Measurements from ENCODE around the gene MACROD2. TPM values are rescaled to one million over a fixed set of nuclear protein-coding genes. Genes with fewer than 3 reads are reported as not detected.

The MACROD2 gene
- total RNA-seq, 1 experiment from 2014 or later: 3.7 TPM

- Histone ChIP-seq H4K20me1 (ENCODE audit: insufficient read depth) (no peaks in the 10 kb centered on the region), H3K27me3 (ENCODE audit: insufficient read depth, low read length) (no peaks in the 10 kb centered on the region), H3K9me3 (ENCODE audit: control insufficient read depth in 1 of 2, insufficient read depth in 1 of 2, low read depth in 1 of 2, low read length in 2 of 2) (no peaks in the 10 kb centered on the region), H3K36me3 (ENCODE audit: control insufficient read depth in 1 of 2, insufficient read depth in 2 of 2, low read length in 2 of 2) (no peaks in the 10 kb centered on the region), H2AFZ (ENCODE audit: low read depth, low read length, poor library complexity, severe bottlenecking) (no peak overlapping the region), H3K27ac (ENCODE audit: low read depth, low read length) (no peak overlapping the region), H3K9me2 (ENCODE audit: insufficient read depth) (no peaks in the 10 kb centered on the region), H3K4me2 (ENCODE audit: low read length) (peak overlapping the region; percentile 33), H3K9ac (ENCODE audit: low read length) (no peak overlapping the region), H3K4me3 (replicated peaks in 1 of 2; ENCODE audit: low read depth in 1 of 2, low read length in 2 of 2) (no peak overlapping the region), H3K4me1 (ENCODE audit: control insufficient read depth in 1 of 2, insufficient read depth in 2 of 2, low read length in 2 of 2) (peaks cover 0 to 17% of the 10 kb centered on the region in 2 experiments; a peak in 2 of 4 replicates), H3K79me2 (ENCODE audit: insufficient read depth, low read length) (no peaks in the 10 kb centered on the region)
- DNase-seq (ENCODE audit: low read depth, low spot score) (peak; percentile 26), ATAC-seq (peak; percentile 63; the same call in 1 of the 2 replicates)
- ChIA-PET CTCF (no interaction called here), RAD21 (ENCODE audit: low non-redundant PET in 1 of 2, low total read pairs in 2 of 2, uncharacterized antibody in 2 of 2, unreplicated experiment in 2 of 2) (no interaction called here), POLR2A (no interaction called here)
- intact Hi-C loops (cut with micrococcal nuclease): no loop called here
- BruUV-seq (replicated peaks): no TSS peak
- TF ChIP-seq CTCF (IDR thresholded peaks at IDR 0.05 in 2 of 3, conservative IDR thresholded peaks at IDR 0.05 in 1 of 3; ENCODE audit: borderline replicate concordance in 1 of 3, insufficient read depth in 1 of 3, low read depth in 2 of 3, low read length in 2 of 3): no peak
- TF ChIP-seq ELF1 (IDR thresholded peaks at IDR 0.05; ENCODE audit: borderline replicate concordance, low read depth): no peak
- TF ChIP-seq ATF3 (IDR thresholded peaks at IDR 0.05): no peak
- TF ChIP-seq RAD21 (IDR thresholded peaks at IDR 0.05; ENCODE audit: low read depth): peak; percentile 3; the same call in 1 of the 2 replicates
- TF ChIP-seq SRF (IDR thresholded peaks at IDR 0.05; ENCODE audit: low read depth): no peak
- TF ChIP-seq YY1 (IDR thresholded peaks at IDR 0.05; ENCODE audit: extremely low read depth, insufficient replicate concordance, low read depth, low read length): no peak
- TF ChIP-seq JUND (IDR thresholded peaks at IDR 0.05): peak; percentile 34; the same call in 1 of the 2 replicates
- no peak for TF ChIP-seq EZH2phosphoT487 (IDR thresholded peaks at IDR 0.05; ENCODE audit: borderline replicate concordance)
- TF ChIP-seq EGR1 (IDR thresholded peaks at IDR 0.05; ENCODE audit: low read depth): no peak
- no peak for TF ChIP-seq ZFX (IDR thresholded peaks at IDR 0.05)
- no peak for TF ChIP-seq ZBTB33 (IDR thresholded peaks at IDR 0.05; ENCODE audit: extremely low read depth, insufficient replicate concordance, low read length)
- TF ChIP-seq CBX3 (IDR thresholded peaks at IDR 0.05; ENCODE audit: low read depth): no peak
- 0 out of 2 replicates have a peak, but pooled peaks have one; percentile 22 for TF ChIP-seq FOSL1 (IDR thresholded peaks at IDR 0.05; ENCODE audit: low read depth)
These were observed 967.9 kb downstream of the MACROD2 start for GRCh38 chr20:14963262-14963663.

All from HCT116 (cell line).